H1 (cell line): ENCODE data around the gene GAS2L1. TPM values are rescaled to one million over a fixed set of nuclear protein-coding genes. Genes with fewer than 3 reads are reported as not detected.

Source experiments
- CTCF ChIA-PET: fragments of 300-600 bp; sonication (Branson Sonifier 250); formaldehyde crosslinking; loops from one replicate; lab custom pipeline; 2021; ENCODE audit not compliant: partially characterized antibody; lab: Charles Lee
- POLR2A ChIA-PET: fragments of 300-600 bp; sonication (Branson Sonifier 250); formaldehyde crosslinking; loops from one replicate; lab custom pipeline; 2021; ENCODE audit warnings: inconsistent platforms; ENCODE audit not compliant: partially characterized antibody; lab: Charles Lee
- DNase-seq, 2 experiments: peaks; one replicate each; pipeline versions ENCODE4 v3.0.0 to v3.0.0-alpha.2; 2010 to 2022; ENCODE audit warnings: low spot score in 2 of 2, low read depth in 1 of 2, mixed read lengths in 1 of 2
- FAIRE-seq: peaks from 2 replicates; lab custom pipeline; 2011; peaks lifted over from hg19 to GRCh38; lab: Jason Lieb, UNC
- H2AFZ ChIP-seq: 2 replicates; pipeline ENCODE4 v1.8.1; 2012; ENCODE audit warnings: low read length, inconsistent platforms
- H2AK5ac ChIP-seq: 2 replicates; pipeline ENCODE4 v1.6.1; 2013; ENCODE audit warnings: low read depth, low read length
- H2BK120ac ChIP-seq: replicated peaks from 2 replicates; pipeline ENCODE3; 2013; ENCODE audit warnings: low read depth, low read length, inconsistent platforms
- H2BK12ac ChIP-seq: 2 replicates; pipeline ENCODE4 v1.6.1; 2013; ENCODE audit warnings: low read depth, low read length
- H2BK15ac ChIP-seq: 2 replicates; pipeline ENCODE4 v1.6.1; 2013; ENCODE audit warnings: low read length
- H2BK20ac ChIP-seq: 2 replicates; pipeline ENCODE4 v1.6.1; 2013; ENCODE audit warnings: low read length
- H2BK5ac ChIP-seq: 2 replicates; pipeline ENCODE4 v1.6.1; 2013; ENCODE audit warnings: low read depth, low read length
- H3K14ac ChIP-seq: 2 replicates; pipeline ENCODE4 v1.6.1; 2013; ENCODE audit warnings: inconsistent platforms; ENCODE audit not compliant: insufficient read length
- H3K18ac ChIP-seq: 2 replicates; pipeline ENCODE4 v1.6.1; 2013; ENCODE audit warnings: low read length; ENCODE audit errors: extremely low read depth
- H3K23ac ChIP-seq: 2 replicates; pipeline ENCODE4 v1.6.1; 2013; ENCODE audit warnings: inconsistent platforms; ENCODE audit not compliant: insufficient read length
- H3K23me2 ChIP-seq: 2 replicates; pipeline ENCODE4 v1.6.1; 2013; ENCODE audit warnings: low read depth, low read length
- H3K27ac ChIP-seq: 2 replicates; pipeline ENCODE4 v1.6.1; 2011; ENCODE audit warnings: low read depth, low read length, inconsistent platforms
- H3K27me3 ChIP-seq, 4 experiments: replicated peaks in 1 of 4; 1 replicate in 1 of 4; 2 replicates in 3 of 4; pipeline versions ENCODE4 v1.6.1 to v1.8.1; 2011 to 2013; ENCODE audit warnings: low read length in 3 of 4, mild to moderate bottlenecking in 3 of 4, inconsistent platforms in 2 of 4, mixed read lengths in 2 of 4, moderate library complexity in 1 of 4; ENCODE audit not compliant: control insufficient read depth in 3 of 4, insufficient read depth in 3 of 4; ENCODE audit errors: extremely low read depth in 1 of 4
- H3K36me3 ChIP-seq, 4 experiments: 2 replicates each; pipeline versions ENCODE4 v1.6.1 to v1.8.1; 2011 to 2013; ENCODE audit warnings: mild to moderate bottlenecking in 4 of 4, low read length in 3 of 4, moderate library complexity in 2 of 4, control low read depth in 1 of 4, inconsistent platforms in 1 of 4; ENCODE audit not compliant: insufficient read depth in 4 of 4, control insufficient read depth in 2 of 4
- H3K4ac ChIP-seq: replicated peaks from 2 replicates; pipeline ENCODE3; 2013; ENCODE audit warnings: low read length, low read depth, mixed read lengths, inconsistent platforms; ENCODE audit not compliant: insufficient read length
- H3K4me1 ChIP-seq, 4 experiments: replicated peaks in 1 of 4; 1 replicate in 1 of 4; 2 replicates in 3 of 4; pipeline versions ENCODE4 v1.6.1 to v1.8.1; 2011 to 2013; ENCODE audit warnings: low read length in 3 of 4, inconsistent platforms in 2 of 4, mixed read lengths in 1 of 4; ENCODE audit not compliant: insufficient read depth in 4 of 4, control insufficient read depth in 3 of 4
- H3K4me2 ChIP-seq, 2 experiments: 2 replicates each; pipeline versions ENCODE4 v1.6.1 to v1.8.1; 2011 to 2013; ENCODE audit warnings: low read depth in 2 of 2, low read length in 2 of 2, control low read depth in 1 of 2, inconsistent platforms in 1 of 2, mild to moderate bottlenecking in 1 of 2; ENCODE audit not compliant: insufficient read depth in 1 of 2
- H3K4me3 ChIP-seq, 4 experiments: fragments of 200-600, 300-600 bp in 1 of 4; sonication (generic), shearing (Covaris generic), sonication (Bioruptor Twin) in 1 of 4; 2 replicates each; pipeline versions ENCODE4 v1.5.1 to v1.8.1; 2011 to 2016; ENCODE audit warnings: low read length in 4 of 4, low read depth in 3 of 4, control low read depth in 2 of 4, inconsistent platforms in 2 of 4, mild to moderate bottlenecking in 2 of 4, mixed read lengths in 1 of 4, moderate library complexity in 1 of 4; ENCODE audit not compliant: insufficient read depth in 2 of 4; ENCODE audit errors: extremely low read depth in 1 of 4
- H3K56ac ChIP-seq: replicated peaks from 2 replicates; pipeline ENCODE3; 2013; ENCODE audit warnings: low read depth, mild to moderate bottlenecking, mixed read lengths, low read length, inconsistent platforms; ENCODE audit not compliant: insufficient read length
- H3K79me1 ChIP-seq: 2 replicates; pipeline ENCODE4 v1.6.1; 2013; ENCODE audit warnings: low read depth, low read length, control low read depth
- H3K79me2 ChIP-seq, 2 experiments: 2 replicates each; pipeline versions ENCODE4 v1.6.1 to v1.8.1; 2012 to 2013; ENCODE audit warnings: low read length in 2 of 2, mild to moderate bottlenecking in 2 of 2, inconsistent platforms in 1 of 2; ENCODE audit not compliant: insufficient read depth in 2 of 2, control insufficient read depth in 1 of 2
- H3K9ac ChIP-seq, 4 experiments: replicated peaks in 1 of 4; 1 replicate in 1 of 4; 2 replicates in 3 of 4; pipeline versions ENCODE4 v1.6.1 to v1.8.1; 2011 to 2013; ENCODE audit warnings: low read depth in 3 of 4, low read length in 3 of 4, control low read depth in 2 of 4, mild to moderate bottlenecking in 2 of 4, moderate library complexity in 2 of 4, inconsistent platforms in 1 of 4; ENCODE audit errors: extremely low read depth in 1 of 4
- H3K9me3 ChIP-seq, 2 experiments: 2 replicates each; pipeline versions ENCODE4 v1.6.1 to v1.8.1; 2012 to 2013; ENCODE audit warnings: mild to moderate bottlenecking in 2 of 2, moderate library complexity in 2 of 2, control low read depth in 1 of 2, inconsistent platforms in 1 of 2, low read depth in 1 of 2, low read length in 1 of 2, mixed read lengths in 1 of 2; ENCODE audit not compliant: insufficient read depth in 2 of 2
- H4K20me1 ChIP-seq, 2 experiments: replicated peaks in 1 of 2; 2 replicates each; pipeline versions ENCODE3 to v1.8.1; 2011 to 2013; ENCODE audit warnings: inconsistent platforms in 2 of 2, low read length in 2 of 2, mild to moderate bottlenecking in 1 of 2; ENCODE audit not compliant: insufficient read depth in 2 of 2, control insufficient read depth in 1 of 2
- H4K5ac ChIP-seq: 2 replicates; pipeline ENCODE4 v1.6.1; 2013; ENCODE audit warnings: low read length, low read depth, mixed read lengths, inconsistent platforms; ENCODE audit not compliant: insufficient read length
- H4K8ac ChIP-seq: 2 replicates; pipeline ENCODE4 v1.8.0; 2013; ENCODE audit warnings: mild to moderate bottlenecking, moderate library complexity, low read length, inconsistent platforms; ENCODE audit not compliant: insufficient read depth; ENCODE audit errors: extremely low read depth
- H4K91ac ChIP-seq: replicated peaks from 2 replicates; pipeline ENCODE3; 2013; ENCODE audit warnings: low read length, mixed read lengths, inconsistent platforms; ENCODE audit not compliant: insufficient read length
- CHD1 ChIP-seq: IDR thresholded peaks from 2 replicates; pipeline ENCODE4 v1.6.1; 2012; ENCODE audit warnings: low read depth, low read length, improper control_type of control experiment
- SIN3A ChIP-seq, 2 experiments: IDR thresholded peaks in 1 of 2; conservative IDR thresholded peaks in 1 of 2; 2 replicates each; pipeline ENCODE4 v1.6.1; 2011 to 2012; ENCODE audit warnings: low read length in 2 of 2, improper control_type of control experiment in 1 of 2, low read depth in 1 of 2, mild to moderate bottlenecking in 1 of 2
- WGBS, 2 experiments: shearing (Covaris generic) in 1 of 2; methylation state at CpG; one replicate each; pipeline versions ENCODE4 v1.1.6 to v1.1.7; 2013 to 2015; ENCODE audit warnings: low lambda C conversion rate in 2 of 2, mixed read lengths in 2 of 2, inconsistent platforms in 1 of 2, low coverage in 1 of 2, missing lambda C conversion rate in 1 of 2; ENCODE audit not compliant: insufficient replicate concordance in 2 of 2, insufficient coverage in 1 of 2, insufficient read length in 1 of 2; ENCODE audit errors: extremely low coverage in 1 of 2, missing lambda C conversion rate in 1 of 2; 5-methylcytosine and 5-hydroxymethylcytosine counted together
- polyA plus RNA-seq, 7 experiments: library from polyadenylated mRNA; depleted of rRNA in 3 of 7; stranded (reverse) in 5 of 7; unstranded in 2 of 7; fragments of >200 nt in 5 of 7; fragments of 200-250 nt in 2 of 7; gene quantifications; 1 replicate in 5 of 7; 2 replicates in 1 of 7; 4 replicates in 1 of 7; pipeline versions ENCODE4 v1.2.1 to v1.2.3, GENCODE V29; 2011 to 2013; ENCODE audit warnings: missing spikeins in 2 of 7, mixed read lengths in 2 of 7
- total RNA-seq: library from RNA; stranded (reverse); fragmentation: NEBNext Ultra II Directional; extraction: Animal tissue kit (Norgen Biotek cat#: 25700); gene quantifications from 2 replicates; pipeline ENCODE4 v1.2.1, GENCODE V29; 2021
- TF ChIP-seq, protein P1 (sequence below), 3 experiments: IDR thresholded peaks; 1 replicate in 2 of 3; 2 replicates in 1 of 3; pipeline versions ENCODE4 v1.5.1 to v1.6.1; 2011; ENCODE audit warnings: low read length in 3 of 3, mild to moderate bottlenecking in 3 of 3, inconsistent platforms in 2 of 3, low read depth in 1 of 3, moderate library complexity in 1 of 3; ENCODE audit not compliant: insufficient read depth in 1 of 3; ENCODE audit errors: control extremely low read depth in 1 of 3

Gene GAS2L1
- total and polyA plus RNA-seq, 2 of the 8 experiments (the other 6 are each of a cell fraction or from before 2014, with no cell fraction given) = 3.6 to 10.1 TPM

DNA sequence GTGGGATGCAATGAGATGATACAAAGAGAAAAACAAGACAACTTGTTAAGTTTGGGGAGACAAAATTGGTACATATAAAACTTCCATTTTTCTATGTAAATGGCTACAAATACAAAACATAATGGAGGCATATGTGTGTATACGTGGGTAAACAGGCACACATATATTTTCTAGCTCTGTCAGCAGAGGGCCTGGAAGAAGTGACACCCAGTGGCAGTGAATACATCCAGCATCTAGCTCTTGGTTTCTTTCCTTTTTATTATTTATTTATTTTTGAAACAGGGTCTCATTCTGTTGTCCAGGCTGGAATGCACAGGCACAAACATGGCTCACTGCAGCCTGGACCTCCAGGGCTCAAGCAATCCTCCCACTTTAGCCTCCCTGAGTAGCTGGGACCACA, 14.1 kb downstream of the GAS2L1 start:
- TF ChIP-seq, protein P1, sequence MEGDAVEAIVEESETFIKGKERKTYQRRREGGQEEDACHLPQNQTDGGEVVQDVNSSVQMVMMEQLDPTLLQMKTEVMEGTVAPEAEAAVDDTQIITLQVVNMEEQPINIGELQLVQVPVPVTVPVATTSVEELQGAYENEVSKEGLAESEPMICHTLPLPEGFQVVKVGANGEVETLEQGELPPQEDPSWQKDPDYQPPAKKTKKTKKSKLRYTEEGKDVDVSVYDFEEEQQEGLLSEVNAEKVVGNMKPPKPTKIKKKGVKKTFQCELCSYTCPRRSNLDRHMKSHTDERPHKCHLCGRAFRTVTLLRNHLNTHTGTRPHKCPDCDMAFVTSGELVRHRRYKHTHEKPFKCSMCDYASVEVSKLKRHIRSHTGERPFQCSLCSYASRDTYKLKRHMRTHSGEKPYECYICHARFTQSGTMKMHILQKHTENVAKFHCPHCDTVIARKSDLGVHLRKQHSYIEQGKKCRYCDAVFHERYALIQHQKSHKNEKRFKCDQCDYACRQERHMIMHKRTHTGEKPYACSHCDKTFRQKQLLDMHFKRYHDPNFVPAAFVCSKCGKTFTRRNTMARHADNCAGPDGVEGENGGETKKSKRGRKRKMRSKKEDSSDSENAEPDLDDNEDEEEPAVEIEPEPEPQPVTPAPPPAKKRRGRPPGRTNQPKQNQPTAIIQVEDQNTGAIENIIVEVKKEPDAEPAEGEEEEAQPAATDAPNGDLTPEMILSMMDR (IDR thresholded peaks at IDR 0.05; ENCODE audit: control extremely low read depth in 1 of 3, insufficient read depth in 1 of 3, low read depth in 1 of 3, low read length in 3 of 3) = peak in 1 of 3 experiments; percentile 5; a peak in 1 of 4 replicates
- TF ChIP-seq CHD1 (no peak), SIN3A (conservative IDR thresholded peaks at IDR 0.05 in 1 of 2, IDR thresholded peaks at IDR 0.05 in 1 of 2; ENCODE audit: low read depth in 1 of 2, low read length in 2 of 2) (no peak)
- peaks cover 6 to 17% (median 16%) of the 10 kb centered on the region in 4 experiments for H3K27me3 ChIP-seq
- H3K4ac ChIP-seq = no peak overlapping the region
- POLR2A ChIA-PET = interaction anchor here (3.9 kb wide), 1 partner anchor 19 kb away, joined by 17 read pairs; no protein-coding TSS in a partner anchor
- no peak overlapping the region for H3K23ac ChIP-seq
- 79% methylated on average over 1 of the region's 1 CpG; no CpG with 5 or more reads in 1 of the 2 experiments for WGBS, 2 experiments
- H4K5ac ChIP-seq = no peak overlapping the region
- no peak overlapping the region for H2BK12ac ChIP-seq
- FAIRE-seq (no peak), DNase-seq (no peak)
- no peak overlapping the region for H2BK15ac ChIP-seq
- no peaks in the 10 kb centered on the region for H3K79me1 ChIP-seq
- no peak overlapping the region; the same call in 1 of the 2 replicates for H4K8ac ChIP-seq
- peaks cover 0 to 4% of the 10 kb centered on the region in 2 experiments; a peak in 1 of 4 replicates for H3K9me3 ChIP-seq
- no peak overlapping the region for H3K18ac ChIP-seq
- H2BK120ac ChIP-seq = no peak overlapping the region
- no peak overlapping the region for H3K9ac ChIP-seq
- H3K4me1 ChIP-seq = no peaks in the 10 kb centered on the region; a peak in 2 of 7 replicates
- CTCF ChIA-PET = interaction anchor here (0.9 to 1.4 kb wide), 6 partner anchors 9 to 43 kb away, joined by 3 to 5 read pairs (median 4); no protein-coding TSS in a partner anchor
- no peaks in the 10 kb centered on the region for H3K79me2 ChIP-seq
- H4K20me1 ChIP-seq = no peaks in the 10 kb centered on the region
- H2AFZ ChIP-seq = no peak overlapping the region
- no peak overlapping the region for H3K4me2 ChIP-seq
- no peak overlapping the region for H4K91ac ChIP-seq
- no peak overlapping the region for H2BK5ac ChIP-seq
- H3K4me3 ChIP-seq = no peak overlapping the region
- no peak overlapping the region for H3K56ac ChIP-seq
- H2BK20ac ChIP-seq = no peak overlapping the region
- H2AK5ac ChIP-seq = no peak overlapping the region
- H3K27ac ChIP-seq = no peak overlapping the region
- H3K14ac ChIP-seq = no peak overlapping the region
- no peaks in the 10 kb centered on the region for H3K23me2 ChIP-seq
- H3K36me3 ChIP-seq = no peaks in the 10 kb centered on the region
